K562 (cell line): ENCODE data around the gene CD164. TPM values are rescaled to one million over a fixed set of nuclear protein-coding genes. Genes with fewer than 3 reads are reported as not detected.

Experiments
- CREB5 ChIP-seq: fragments of 250-450 bp; sonication (Bioruptor Pico); IDR thresholded peaks from 2 replicates; pipeline ENCODE4 v1.5.0; 2020; ENCODE audit warnings: mild to moderate bottlenecking
- E2F3 ChIP-seq: fragments of 250-450 bp; sonication (Bioruptor Pico); IDR thresholded peaks from 2 replicates; pipeline ENCODE4 v1.4.0; 2020; ENCODE audit warnings: mild to moderate bottlenecking
- E2F4 ChIP-seq: sonication (generic); formaldehyde crosslinking; IDR thresholded peaks from 2 replicates; pipeline ENCODE4 v1.8.0; 2022; ENCODE audit warnings: mild to moderate bottlenecking, low read depth, missing genetic modification reagents
- ETV5 ChIP-seq: sonication (generic); formaldehyde crosslinking; IDR thresholded peaks from 2 replicates; pipeline ENCODE4 v1.4.0; 2020; ENCODE audit warnings: low read depth, mild to moderate bottlenecking, missing genetic modification reagents
- KLF6 ChIP-seq: fragments of 250-450 bp; sonication (Bioruptor Pico); IDR thresholded peaks from 2 replicates; pipeline ENCODE4 v1.4.0; 2020; ENCODE audit warnings: mild to moderate bottlenecking, moderate library complexity, borderline replicate concordance
- NR0B1 ChIP-seq: fragments of 450-650 bp; IDR thresholded peaks from one replicate; pipeline ENCODE4 v1.6.1; 2018; ENCODE audit warnings: mild to moderate bottlenecking, moderate library complexity; ENCODE audit not compliant: partially characterized antibody
- NR2C1 ChIP-seq, 2 experiments: fragments of 450-650 bp; IDR thresholded peaks; 2 replicates each; pipeline ENCODE4 v1.6.1; 2017; ENCODE audit warnings: mild to moderate bottlenecking in 2 of 2, antibody characterized with exemption in 1 of 2, inconsistent platforms in 1 of 2, missing compliant biosample characterization in 1 of 2, missing genetic modification characterization in 1 of 2
- NR2C2 ChIP-seq, 2 experiments: fragments of 200-800 bp in 1 of 2; sonication (Bioruptor generic) in 1 of 2; sonication (generic) in 1 of 2; formaldehyde crosslinking in 1 of 2; IDR thresholded peaks; 2 replicates each; pipeline versions ENCODE4 v1.6.1 to v1.8.0; 2016 to 2022; ENCODE audit warnings: mild to moderate bottlenecking in 1 of 2, missing compliant biosample characterization in 1 of 2, missing genetic modification characterization in 1 of 2, missing genetic modification reagents in 1 of 2
- OTX1 ChIP-seq: fragments of 450-650 bp; formaldehyde crosslinking; IDR thresholded peaks from 2 replicates; pipeline ENCODE4 v1.4.0; 2022; ENCODE audit warnings: mild to moderate bottlenecking
- PRPF4 ChIP-seq: fragments of 200-400 bp; formaldehyde crosslinking; IDR thresholded peaks from one replicate; pipeline ENCODE4 v1.6.1; 2017; ENCODE audit warnings: low read length, low read depth, mild to moderate bottlenecking; ENCODE audit not compliant: insufficient read depth, poor library complexity, severe bottlenecking
- SFPQ ChIP-seq: fragments of 200-400 bp; formaldehyde crosslinking; IDR thresholded peaks from 2 replicates; pipeline ENCODE4 v1.6.1; 2017; ENCODE audit warnings: mild to moderate bottlenecking, low read depth, low read length, moderate library complexity
- SPI1 ChIP-seq: IDR thresholded peaks from 2 replicates; pipeline ENCODE4 v1.6.1; 2011; ENCODE audit warnings: low read depth, low read length, control low read depth, borderline replicate concordance
- TSHZ1 ChIP-seq: fragments of 250-450 bp; sonication (Bioruptor Pico); IDR thresholded peaks from 2 replicates; pipeline ENCODE4 v1.4.0; 2020; ENCODE audit warnings: mild to moderate bottlenecking, moderate library complexity
- ZBTB1 ChIP-seq: sonication (generic); formaldehyde crosslinking; IDR thresholded peaks from 2 replicates; pipeline ENCODE4 v1.8.1; 2023; ENCODE audit warnings: missing genetic modification reagents, low read depth, mild to moderate bottlenecking, borderline replicate concordance
- ZBTB26 ChIP-seq: fragments of 450-650 bp; formaldehyde crosslinking; IDR thresholded peaks from 2 replicates; pipeline ENCODE4 v1.4.0; 2022; ENCODE audit warnings: missing genetic modification characterization
- ZNF583 ChIP-seq: fragments of 250-450 bp; sonication (Bioruptor Pico); IDR thresholded peaks from 2 replicates; pipeline ENCODE4 v1.4.0; 2020
- polyA plus RNA-seq, 8 experiments: library from polyadenylated mRNA; depleted of rRNA in 4 of 8; stranded (reverse) in 5 of 8; unstranded in 3 of 8; fragments of >200 nt; fragmentation: Nextera tagmentation in 2 of 8; fragmentation: Illumina TruSeq in 1 of 8; extraction: Ambion mirVana in 2 of 8; extraction: Trizol in 1 of 8; gene quantifications; 2 replicates each; pipeline versions ENCODE4 v1.2.1 to v1.2.3, GENCODE V29; 2011 to 2014; ENCODE audit warnings: inconsistent platforms in 1 of 8, missing spikeins in 1 of 8
- total RNA-seq, 7 experiments: library from RNA; depleted of rRNA in 6 of 7; stranded (reverse); fragments of >200 nt in 6 of 7; fragmentation: Illumina TruSeq in 2 of 7; extraction: Trizol in 2 of 7; gene quantifications; 2 replicates each; pipeline versions ENCODE4 v1.2.1 to v1.2.3, GENCODE V29; 2011 to 2021; ENCODE audit warnings: low replicate concordance in 1 of 7

The CD164 gene
- total and polyA plus RNA-seq, 9 of the 15 experiments (the other 6 are each of a cell fraction or from before 2014, with no cell fraction given): 79.5 to 317 (median 165) TPM

- TF ChIP-seq SPI1 (peak; percentile 88), PRPF4 (no peak), OTX1 (CRISPR knock-in tag) (0 out of 2 replicates have a peak, but pooled peaks have one; percentile 12), NR2C1 (IDR thresholded peaks at IDR 0.05) (no peak), NR2C1 (tag; IDR thresholded peaks at IDR 0.05) (peak; percentile 59), ETV5 (no peak), ZBTB1 (CRISPR knock-in tag) (no peak), NR0B1 (no peak), TSHZ1 (CRISPR knock-in tag) (no peak), CREB5 (no peak), NR2C2 (CRISPR knock-in tag; IDR thresholded peaks at IDR 0.05) (no peak), NR2C2 (tag; IDR thresholded peaks at IDR 0.05) (peak; percentile 69), ZNF583 (CRISPR knock-in tag) (peak; percentile 71; the same call in 1 of the 2 replicates), ZBTB26 (CRISPR knock-in tag) (no peak), KLF6 (CRISPR knock-in tag) (peak; percentile 16; the same call in 1 of the 2 replicates), E2F4 (no peak), SFPQ (no peak), E2F3 (CRISPR knock-in tag) (0 out of 2 replicates have a peak, but pooled peaks have one; percentile 54)
These were observed 59.4 kb downstream of the CD164 start (continued) for GRCh38 chr6:109322825-109323224.
